H9 (cell line): Measurements from ENCODE around the gene CDC25A. TPM values are rescaled to one million over a fixed set of nuclear protein-coding genes. Genes with fewer than 3 reads are reported as not detected.

Experiments
- DNase-seq: peaks from one replicate; pipeline ENCODE4 v3.0.0-alpha.2; 2017
- H2AFZ ChIP-seq: one replicate; pipeline ENCODE4 v1.6.1; 2013; ENCODE audit warnings: mild to moderate bottlenecking, low read length, control low read depth, moderate library complexity
- H2AK5ac ChIP-seq: 2 replicates; pipeline ENCODE4 v1.6.1; 2013; ENCODE audit warnings: low read length, control low read depth, mixed read lengths; ENCODE audit not compliant: insufficient read length
- H2BK120ac ChIP-seq: one replicate; pipeline ENCODE4 v1.6.1; 2013; ENCODE audit warnings: low read depth, mild to moderate bottlenecking, low read length, control low read depth, inconsistent platforms; ENCODE audit not compliant: poor library complexity, severe bottlenecking
- H2BK12ac ChIP-seq: 2 replicates; pipeline ENCODE4 v1.6.1; 2013; ENCODE audit warnings: low read length, control low read depth, mixed read lengths, low read depth; ENCODE audit not compliant: insufficient read length
- H2BK15ac ChIP-seq: 2 replicates; pipeline ENCODE4 v1.6.1; 2013; ENCODE audit warnings: low read depth, low read length, control low read depth
- H2BK20ac ChIP-seq: one replicate; pipeline ENCODE4 v1.6.1; 2013; ENCODE audit warnings: low read depth, mild to moderate bottlenecking, low read length, control low read depth, inconsistent platforms; ENCODE audit not compliant: poor library complexity, severe bottlenecking
- H2BK5ac ChIP-seq: 2 replicates; pipeline ENCODE4 v1.6.1; 2013; ENCODE audit warnings: low read length, control low read depth, mixed read lengths; ENCODE audit not compliant: insufficient read length
- H3K14ac ChIP-seq: 2 replicates; pipeline ENCODE4 v1.6.1; 2013; ENCODE audit warnings: low read length, control low read depth; ENCODE audit not compliant: insufficient read depth
- H3K18ac ChIP-seq: 2 replicates; pipeline ENCODE4 v1.6.1; 2013; ENCODE audit warnings: low read depth, mild to moderate bottlenecking, mixed read lengths, low read length, control low read depth; ENCODE audit not compliant: insufficient read length
- H3K23ac ChIP-seq: 2 replicates; pipeline ENCODE4 v1.6.1; 2013; ENCODE audit warnings: low read length, control low read depth, mixed read lengths, low read depth; ENCODE audit not compliant: insufficient read length
- H3K23me2 ChIP-seq: 2 replicates; pipeline ENCODE4 v1.6.1; 2013; ENCODE audit warnings: low read depth, mild to moderate bottlenecking, mixed read lengths, low read length, control low read depth; ENCODE audit not compliant: insufficient read length, poor library complexity, severe bottlenecking
- H3K27ac ChIP-seq: 2 replicates; pipeline ENCODE4 v1.5.1; 2013; ENCODE audit warnings: low read length, control low read depth, mixed read lengths, low read depth; ENCODE audit not compliant: insufficient read length
- H3K27me3 ChIP-seq: 2 replicates; pipeline ENCODE4 v1.6.1; 2013; ENCODE audit warnings: low read length, control low read depth, inconsistent platforms; ENCODE audit not compliant: insufficient read depth
- H3K4ac ChIP-seq: 2 replicates; pipeline ENCODE4 v1.6.1; 2013; ENCODE audit warnings: low read depth, mild to moderate bottlenecking, control low read depth, inconsistent platforms, low read length, moderate library complexity
- H3K4me1 ChIP-seq: 2 replicates; pipeline ENCODE4 v1.6.1; 2013; ENCODE audit warnings: low read length, control low read depth, inconsistent platforms; ENCODE audit not compliant: insufficient read depth
- H3K4me2 ChIP-seq: 2 replicates; pipeline ENCODE4 v1.6.1; 2013; ENCODE audit warnings: low read length, control low read depth, mixed read lengths; ENCODE audit not compliant: insufficient read length, insufficient read depth
- H3K56ac ChIP-seq: 2 replicates; pipeline ENCODE4 v1.6.1; 2013; ENCODE audit warnings: low read depth, mild to moderate bottlenecking, mixed read lengths, low read length, control low read depth; ENCODE audit not compliant: insufficient read length
- H3K79me1 ChIP-seq: 2 replicates; pipeline ENCODE4 v1.6.1; 2013; ENCODE audit warnings: low read depth, mild to moderate bottlenecking, moderate library complexity, low read length, control low read depth, inconsistent platforms; ENCODE audit not compliant: insufficient read depth, poor library complexity, severe bottlenecking
- H3K79me2 ChIP-seq: 2 replicates; pipeline ENCODE4 v1.6.1; 2013; ENCODE audit warnings: low read length, control low read depth, inconsistent platforms; ENCODE audit not compliant: insufficient read depth
- H3K9ac ChIP-seq: 2 replicates; pipeline ENCODE4 v1.6.1; 2013; ENCODE audit warnings: low read length, control low read depth, mixed read lengths; ENCODE audit not compliant: insufficient read length; ENCODE audit errors: extremely low read depth
- H3K9me3 ChIP-seq: one replicate; pipeline ENCODE4 v1.6.1; 2013; ENCODE audit warnings: low read depth, low read length, inconsistent platforms; ENCODE audit not compliant: control insufficient read depth
- H3T11ph ChIP-seq: one replicate; pipeline ENCODE4 v1.6.1; 2013; ENCODE audit warnings: mild to moderate bottlenecking, low read length, control low read depth, inconsistent platforms
- H4K20me1 ChIP-seq: one replicate; pipeline ENCODE4 v1.6.1; 2013; ENCODE audit not compliant: control insufficient read depth, insufficient read length, insufficient read depth
- H4K5ac ChIP-seq: 2 replicates; pipeline ENCODE4 v1.6.1; 2013; ENCODE audit warnings: low read depth, mild to moderate bottlenecking, mixed read lengths, low read length, control low read depth; ENCODE audit not compliant: insufficient read length
- H4K8ac ChIP-seq: replicated peaks from 2 replicates; pipeline ENCODE4 v1.6.1; 2013; ENCODE audit warnings: low read length, control low read depth, mixed read lengths, low read depth; ENCODE audit not compliant: insufficient read length
- H4K91ac ChIP-seq: 2 replicates; pipeline ENCODE4 v1.6.1; 2013; ENCODE audit warnings: low read depth, mild to moderate bottlenecking, moderate library complexity, mixed read lengths, low read length, control low read depth; ENCODE audit not compliant: insufficient read length
- H3K27ac Mint-ChIP-seq, 3 experiments: 2 replicates in 2 of 3; 3 replicates in 1 of 3; pipeline ENCODE4 v1.8.0; 2020 to 2021; ENCODE audit warnings: mixed read lengths in 3 of 3, mild to moderate bottlenecking in 1 of 3, moderate library complexity in 1 of 3
- H3K27me3 Mint-ChIP-seq: 2 replicates; pipeline ENCODE4 v1.8.0; 2021; ENCODE audit warnings: low read depth, mild to moderate bottlenecking, moderate library complexity, mixed read lengths
- H3K36me3 Mint-ChIP-seq, 3 experiments: 2 replicates in 2 of 3; 3 replicates in 1 of 3; pipeline ENCODE4 v1.8.0; 2020 to 2021; ENCODE audit warnings: low read depth in 3 of 3, mixed read lengths in 3 of 3; ENCODE audit not compliant: insufficient read depth in 1 of 3
- H3K4me1 Mint-ChIP-seq, 2 experiments: 2 replicates each; pipeline ENCODE4 v1.8.0; 2020; ENCODE audit warnings: mixed read lengths in 2 of 2
- H3K4me3 Mint-ChIP-seq, 2 experiments: 2 replicates in 1 of 2; 3 replicates in 1 of 2; pipeline ENCODE4 v1.8.0; 2020 to 2021; ENCODE audit warnings: mild to moderate bottlenecking in 2 of 2, mixed read lengths in 2 of 2, moderate library complexity in 1 of 2
- H3K9me3 Mint-ChIP-seq, 2 experiments: 2 replicates in 1 of 2; 3 replicates in 1 of 2; pipeline ENCODE4 v1.8.0; 2020; ENCODE audit warnings: mild to moderate bottlenecking in 2 of 2, mixed read lengths in 2 of 2, moderate library complexity in 1 of 2
- CTCF ChIP-seq: fragments of 200-600 bp; sonication (generic); conservative IDR thresholded peaks from 3 replicates; pipeline ENCODE4 v1.8.0; 2021; ENCODE audit warnings: antibody characterized with exemption, mild to moderate bottlenecking
- WGBS: extraction: QIAGEN DNeasy Blood & Tissue Kit; methylation state at CpG from one replicate; pipeline ENCODE4 v1.1.7; 2013; ENCODE audit warnings: missing lambda C conversion rate, low lambda C conversion rate, mixed read lengths; ENCODE audit not compliant: insufficient read length; ENCODE audit errors: extremely low coverage; 5-methylcytosine and 5-hydroxymethylcytosine counted together
- total RNA-seq: library from RNA; stranded (reverse); gene quantifications from 2 replicates; pipeline ENCODE4 v1.2.1, GENCODE V29; 2021

CDC25A gene
- total RNA-seq, 1 experiment from 2014 or later: 83.3 TPM

- H3K79me1 ChIP-seq: no peaks in the 10 kb centered on the region
- no peak overlapping the region for H3K27ac ChIP-seq
- no peak overlapping the region for H3K4ac ChIP-seq
- H2BK20ac ChIP-seq: no peak overlapping the region
- Mint-ChIP-seq H3K9me3 (no peaks in the 10 kb centered on the region; a peak in 1 of 5 replicates), H3K4me3 (no peak overlapping the region), H3K36me3 (no peaks in the 10 kb centered on the region), H3K27ac (peak overlapping the region in 1 of 3 experiments; percentile 40; a peak in 1 of 7 replicates), H3K4me1 (peaks cover 9 to 10% of the 10 kb centered on the region in 2 experiments), H3K27me3 (peaks cover 2% of the 10 kb centered on the region)
- no peaks in the 10 kb centered on the region for H3K79me2 ChIP-seq
- H2AFZ ChIP-seq: no peak overlapping the region
- no peak overlapping the region for H4K8ac ChIP-seq
- no peaks in the 10 kb centered on the region for H3K27me3 ChIP-seq
- H3K18ac ChIP-seq: no peak overlapping the region
- no peaks in the 10 kb centered on the region for H3K23me2 ChIP-seq
- TF ChIP-seq CTCF: no peak
- H2AK5ac ChIP-seq: no peak overlapping the region
- H3K9ac ChIP-seq: no peak overlapping the region
- no peak overlapping the region for H3K23ac ChIP-seq
- WGBS: no CpG with 5 or more reads among the region's 11 CpGs
- no peak overlapping the region for H2BK15ac ChIP-seq
- no peak overlapping the region for H2BK12ac ChIP-seq
- H4K5ac ChIP-seq: no peak overlapping the region
- no peaks in the 10 kb centered on the region for H4K20me1 ChIP-seq
- H4K91ac ChIP-seq: no peak overlapping the region
- peaks cover 3% of the 10 kb centered on the region; the same call in 1 of the 2 replicates for H3K4me1 ChIP-seq
- no peak overlapping the region for H2BK5ac ChIP-seq
- H3K4me2 ChIP-seq: no peak overlapping the region
- H2BK120ac ChIP-seq: no peak overlapping the region
- H3K56ac ChIP-seq: no peak overlapping the region
- H3T11ph ChIP-seq: no peak overlapping the region
- no peak for DNase-seq
- no peak overlapping the region for H3K14ac ChIP-seq
- H3K9me3 ChIP-seq: no peaks in the 10 kb centered on the region
Observed at GRCh38 chr3:48142316-48142870, 45.8 kb downstream of the CDC25A start.
